Keratinocyte (primary cell): ENCODE results near the gene THAP3. TPM values are rescaled to one million over a fixed set of nuclear protein-coding genes. Genes with fewer than 3 reads are reported as not detected.

Experiments used
- DNase-seq: peaks from one replicate; pipeline ENCODE4 v3.0.0-alpha.2; 2011; ENCODE audit warnings: low read depth, missing footprints, low spot score
- FAIRE-seq: peaks from 2 replicates; lab custom pipeline; 2011; peaks lifted over from hg19 to GRCh38; lab: Jason Lieb, UNC
- H2AFZ ChIP-seq: 2 replicates; pipeline ENCODE4 v1.6.0; 2012; ENCODE audit warnings: low read length, control low read depth, inconsistent platforms; ENCODE audit not compliant: control insufficient read depth
- H3K27ac ChIP-seq: 2 replicates; pipeline ENCODE4 v1.5.1; 2011; ENCODE audit warnings: low read length; ENCODE audit not compliant: control insufficient read depth, insufficient read depth
- H3K27me3 ChIP-seq: 3 replicates; pipeline ENCODE4 v1.6.0; 2011; ENCODE audit warnings: low read length; ENCODE audit not compliant: control insufficient read depth, insufficient read depth; ENCODE audit errors: extremely low read depth
- H3K36me3 ChIP-seq, 2 experiments: 2 replicates in 1 of 2; 3 replicates in 1 of 2; pipeline ENCODE4 v1.5.1; 2011; ENCODE audit warnings: low read length in 2 of 2, mild to moderate bottlenecking in 1 of 2; ENCODE audit not compliant: control insufficient read depth in 2 of 2, insufficient read depth in 2 of 2; ENCODE audit errors: extremely low read depth in 1 of 2
- H3K4me1 ChIP-seq: 3 replicates; pipeline ENCODE4 v1.5.1; 2011; ENCODE audit warnings: low read length; ENCODE audit not compliant: control insufficient read depth, insufficient read depth; ENCODE audit errors: extremely low read depth
- H3K4me2 ChIP-seq: 3 replicates; pipeline ENCODE4 v1.6.0; 2011; ENCODE audit warnings: low read depth, low read length; ENCODE audit not compliant: control insufficient read depth, insufficient read depth; ENCODE audit errors: extremely low read depth
- H3K4me3 ChIP-seq, 3 experiments: fragments of 200-600 bp in 1 of 3; sonication (generic) in 1 of 3; 2 replicates in 2 of 3; 3 replicates in 1 of 3; pipeline ENCODE4 v1.5.1; 2011 to 2016; ENCODE audit warnings: low read length in 3 of 3, mild to moderate bottlenecking in 3 of 3, control low read depth in 2 of 3, inconsistent platforms in 1 of 3, low read depth in 1 of 3, mixed read lengths in 1 of 3, mixed run types in 1 of 3, moderate library complexity in 1 of 3; ENCODE audit not compliant: control insufficient read depth in 2 of 3, insufficient read depth in 2 of 3; ENCODE audit errors: extremely low read depth in 1 of 3
- H3K79me2 ChIP-seq: 2 replicates; pipeline ENCODE4 v1.6.0; 2012; ENCODE audit warnings: low read length; ENCODE audit not compliant: control insufficient read depth, insufficient read depth
- H3K9ac ChIP-seq: 3 replicates; pipeline ENCODE4 v1.6.0; 2011; ENCODE audit warnings: low read length; ENCODE audit not compliant: control insufficient read depth, insufficient read depth; ENCODE audit errors: extremely low read depth
- H3K9me1 ChIP-seq: 3 replicates; pipeline ENCODE4 v1.6.0; 2011; ENCODE audit warnings: low read length; ENCODE audit not compliant: control insufficient read depth, insufficient read depth; ENCODE audit errors: extremely low read depth
- H3K9me3 ChIP-seq: 2 replicates; pipeline ENCODE4 v1.5.1; 2012; ENCODE audit warnings: low read depth, low read length; ENCODE audit not compliant: control insufficient read depth
- H4K20me1 ChIP-seq: 3 replicates; pipeline ENCODE4 v1.6.0; 2011; ENCODE audit warnings: low read length; ENCODE audit not compliant: control insufficient read depth, insufficient read depth; ENCODE audit errors: extremely low read depth
- EZH2 ChIP-seq: IDR thresholded peaks from one replicate; pipeline ENCODE4 v1.6.1; 2012; ENCODE audit warnings: inconsistent platforms, mild to moderate bottlenecking, low read length, moderate library complexity
- dilution Hi-C: fragments of 300-500 bp; cut with MboI; formaldehyde crosslinking; loops from one replicate; pipeline ENCODE4 v1.7.0; 2020; ENCODE audit warnings: low sequenced_read_pairs; ENCODE audit not compliant: extremely low pct_ligation_motif_present
- polyA plus RNA-seq, 5 experiments: library from polyadenylated mRNA; depleted of rRNA in 3 of 5; stranded (reverse) in 3 of 5; stranded (forward) in 1 of 5; unstranded in 1 of 5; fragments of >200 nt; gene quantifications; 1 replicate in 1 of 5; 2 replicates in 3 of 5; 3 replicates in 1 of 5; pipeline versions ENCODE4 v1.2.1 to v1.2.3, GENCODE V29; 2011 to 2012; ENCODE audit warnings: missing spikeins in 2 of 5, low read depth in 1 of 5, low replicate concordance in 1 of 5
- TF ChIP-seq, protein P1 (sequence below), 3 experiments: IDR thresholded peaks in 1 of 3; conservative IDR thresholded peaks in 1 of 3; optimal IDR thresholded peaks in 1 of 3; 2 replicates in 2 of 3; 3 replicates in 1 of 3; pipeline versions ENCODE3 to v1.5.1; 2011; ENCODE audit warnings: low read length in 3 of 3, mild to moderate bottlenecking in 3 of 3, moderate library complexity in 2 of 3, control low read depth in 1 of 3, inconsistent platforms in 1 of 3; ENCODE audit not compliant: insufficient read depth in 2 of 3; ENCODE audit errors: extremely low read depth in 1 of 3

Gene THAP3
- polyA plus RNA-seq, 1 donor (not counting 4 experiments of a cell fraction or from before 2014, with no cell fraction given), result 5.1 TPM

DNA sequence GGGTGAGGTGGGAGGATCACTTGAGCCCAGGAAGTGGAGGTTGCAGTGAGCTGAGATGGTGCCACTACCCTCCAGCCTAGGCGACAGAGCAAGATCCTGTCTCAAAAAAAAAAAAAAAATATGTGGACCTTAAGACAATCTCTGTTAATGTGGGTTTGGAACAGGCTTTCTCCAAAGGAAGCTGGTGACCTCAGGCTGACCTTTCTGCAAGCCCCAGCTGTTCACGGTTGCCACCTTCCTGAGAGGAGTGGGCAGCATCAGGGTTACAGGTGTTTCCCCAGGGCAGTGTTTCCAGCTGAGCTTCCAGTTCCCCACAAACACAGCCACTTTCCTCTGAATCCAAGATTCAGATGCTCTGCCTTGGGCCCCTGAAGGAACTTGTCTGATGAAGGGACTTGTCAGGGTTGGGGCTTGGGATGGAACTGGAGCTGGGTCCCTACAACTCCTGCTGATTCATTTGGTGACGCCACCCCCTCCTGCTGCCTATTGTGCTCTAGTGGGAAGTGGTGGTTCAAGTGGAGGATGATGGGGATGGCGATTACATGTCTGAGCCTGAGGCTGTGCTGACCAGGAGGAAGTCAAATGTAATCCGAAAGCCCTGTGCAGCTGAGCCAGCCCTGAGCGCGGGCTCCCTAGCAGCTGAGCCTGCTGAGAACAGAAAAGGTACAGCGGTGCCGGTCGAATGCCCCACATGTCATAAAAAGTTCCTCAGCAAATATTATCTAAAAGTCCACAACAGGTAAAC lies 42.9 kb upstream of the THAP3 start:
- H3K27ac ChIP-seq, result no peak overlapping the region
- peak overlapping the region; percentile 47 for H3K4me2 ChIP-seq
- H3K36me3 ChIP-seq, result peaks cover 0 to 10% of the 10 kb centered on the region in 2 experiments
- dilution Hi-C loops, result no loop called here
- peaks cover 18% of the 10 kb centered on the region for H3K79me2 ChIP-seq
- H3K27me3 ChIP-seq, result no peaks in the 10 kb centered on the region
- H2AFZ ChIP-seq, result no peak overlapping the region
- H3K4me3 ChIP-seq, result peak overlapping the region in 1 of 3 experiments; percentile 78
- TF ChIP-seq, protein P1, sequence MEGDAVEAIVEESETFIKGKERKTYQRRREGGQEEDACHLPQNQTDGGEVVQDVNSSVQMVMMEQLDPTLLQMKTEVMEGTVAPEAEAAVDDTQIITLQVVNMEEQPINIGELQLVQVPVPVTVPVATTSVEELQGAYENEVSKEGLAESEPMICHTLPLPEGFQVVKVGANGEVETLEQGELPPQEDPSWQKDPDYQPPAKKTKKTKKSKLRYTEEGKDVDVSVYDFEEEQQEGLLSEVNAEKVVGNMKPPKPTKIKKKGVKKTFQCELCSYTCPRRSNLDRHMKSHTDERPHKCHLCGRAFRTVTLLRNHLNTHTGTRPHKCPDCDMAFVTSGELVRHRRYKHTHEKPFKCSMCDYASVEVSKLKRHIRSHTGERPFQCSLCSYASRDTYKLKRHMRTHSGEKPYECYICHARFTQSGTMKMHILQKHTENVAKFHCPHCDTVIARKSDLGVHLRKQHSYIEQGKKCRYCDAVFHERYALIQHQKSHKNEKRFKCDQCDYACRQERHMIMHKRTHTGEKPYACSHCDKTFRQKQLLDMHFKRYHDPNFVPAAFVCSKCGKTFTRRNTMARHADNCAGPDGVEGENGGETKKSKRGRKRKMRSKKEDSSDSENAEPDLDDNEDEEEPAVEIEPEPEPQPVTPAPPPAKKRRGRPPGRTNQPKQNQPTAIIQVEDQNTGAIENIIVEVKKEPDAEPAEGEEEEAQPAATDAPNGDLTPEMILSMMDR (optimal IDR thresholded peaks at IDR 0.05 in 1 of 3, IDR thresholded peaks at IDR 0.05 in 1 of 3, conservative IDR thresholded peaks at IDR 0.05 in 1 of 3; ENCODE audit: extremely low read depth in 1 of 3, insufficient read depth in 2 of 3, low read length in 3 of 3), result no peak
- no peak for TF ChIP-seq EZH2
- H3K9me3 ChIP-seq, result no peaks in the 10 kb centered on the region
- H4K20me1 ChIP-seq, result peaks cover 7% of the 10 kb centered on the region
- peaks cover 2% of the 10 kb centered on the region for H3K9me1 ChIP-seq
- H3K4me1 ChIP-seq, result peaks cover 26% of the 10 kb centered on the region
- no peak for DNase-seq
- no peak for FAIRE-seq
- H3K9ac ChIP-seq, result no peak overlapping the region

GRCh38 chr1:6582370-6582769 lies 42.3 kb upstream of the THAP3 start:
- Histone ChIP-seq H2AFZ (no peak overlapping the region), H3K9me1 (peaks cover 2% of the 10 kb centered on the region), H3K4me3 (no peak overlapping the region), H3K4me1 (peaks cover 31% of the 10 kb centered on the region), H3K27me3 (no peaks in the 10 kb centered on the region), H3K27ac (no peak overlapping the region), H3K36me3 (peaks cover 0 to 16% of the 10 kb centered on the region in 2 experiments), H3K9me3 (no peaks in the 10 kb centered on the region), H3K79me2 (peaks cover 18% of the 10 kb centered on the region), H3K4me2 (peak overlapping the region; percentile 47), H4K20me1 (peaks cover 12% of the 10 kb centered on the region), H3K9ac (no peak overlapping the region)
- FAIRE-seq (no peak), DNase-seq (no peak)
- dilution Hi-C loops, result no loop called here
- TF ChIP-seq EZH2, result no peak
- TF ChIP-seq, protein P1 (optimal IDR thresholded peaks at IDR 0.05 in 1 of 3, IDR thresholded peaks at IDR 0.05 in 1 of 3, conservative IDR thresholded peaks at IDR 0.05 in 1 of 3; ENCODE audit: extremely low read depth in 1 of 3, insufficient read depth in 2 of 3, low read length in 3 of 3), result no peak
